ENCODE measurements around the gene SMAD1. TPM values are rescaled to one million over a fixed set of nuclear protein-coding genes. Genes with fewer than 3 reads are reported as not detected.

SMAD1 gene
- 6.2 and 15.7 TPM in 2 replicates for total RNA-seq

DNA sequence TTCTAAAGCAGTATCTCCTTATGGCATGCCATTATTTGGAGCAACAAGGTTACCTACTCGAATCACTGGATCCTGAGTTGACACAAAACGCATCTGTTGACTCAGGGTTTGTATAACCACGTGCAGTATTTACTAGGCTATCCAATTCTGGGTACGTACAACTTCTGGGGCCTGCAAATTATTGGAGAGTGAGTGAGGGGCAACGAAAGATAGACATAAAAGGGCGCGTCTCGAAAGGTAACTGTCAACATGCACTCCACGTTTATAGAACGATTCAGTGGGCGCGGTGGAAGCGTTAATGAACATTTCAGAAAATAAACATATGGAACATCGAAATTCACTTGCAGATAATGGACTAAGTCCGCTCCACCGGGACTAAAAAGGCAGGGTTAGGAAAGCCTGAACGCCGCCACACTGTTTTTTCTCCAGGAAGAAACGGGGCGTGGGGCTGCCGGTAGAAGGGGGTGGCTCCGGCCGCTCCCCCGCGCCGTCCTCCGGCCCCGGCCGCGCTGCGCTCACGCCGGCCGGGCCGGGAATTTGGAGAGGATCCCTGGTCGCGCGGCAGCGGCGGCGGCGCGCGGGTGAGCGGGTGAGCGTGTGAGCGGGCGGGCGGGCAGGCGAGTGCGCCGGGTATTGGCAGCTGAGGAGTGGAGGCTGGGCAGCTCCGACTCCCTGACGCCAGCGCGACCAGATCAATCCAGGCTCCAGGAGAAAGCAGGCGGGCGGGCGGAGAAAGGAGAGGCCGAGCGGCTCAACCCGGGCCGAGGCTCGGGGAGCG is at the start of gene SMAD1:
Gene SMAD1, plus strand, starts transcription at position 690 of the 778 bp plus-strand sequence. CDS start 32,761 bp downstream, outside the sequence.

Other genes with a start within 250 kb of the SMAD1 start
- 2.3 and 5.5 TPM in 2 replicates for gene MMAA, start 137.5 kb downstream of the SMAD1 start, total RNA-seq
- gene C4orf51, start 198.3 kb downstream of the SMAD1 start, total RNA-seq, result not detected in 2 replicates